Peyer's patch (tissue), 4 donors: Measurements from ENCODE around the gene KIF21A. TPM values are rescaled to one million over a fixed set of nuclear protein-coding genes. Genes with fewer than 3 reads are reported as not detected.

Experiments used
- DNase-seq, 3 donors: peaks; one replicate each; pipeline ENCODE4 v3.0.0-alpha.2; 2017 to 2019
- H3K27ac ChIP-seq, 4 donors: fragments of 200-600 bp; sonication (generic); one replicate each; pipeline ENCODE4 v1.5.1; 2016 to 2019
- H3K27me3 ChIP-seq, 2 donors: fragments of 200-600 bp; sonication (generic); one replicate each; pipeline ENCODE4 v1.5.1; 2019
- H3K36me3 ChIP-seq, 3 donors: fragments of 200-600 bp; sonication (generic); one replicate each; pipeline ENCODE4 v1.5.1; 2016 to 2019
- H3K4me1 ChIP-seq, 4 donors: fragments of 200-600 bp; sonication (generic); one replicate each; pipeline ENCODE4 v1.5.1; 2016 to 2019
- H3K4me3 ChIP-seq, 4 donors: fragments of 200-600 bp; sonication (generic); 1 replicate in 3 of 4; 2 replicates in 1 of 4; pipeline ENCODE4 v1.5.1; 2016 to 2019; ENCODE audit warnings: mild to moderate bottlenecking in 1 of 4
- H3K9me3 ChIP-seq, 4 donors: fragments of 200-600 bp; sonication (generic); one replicate each; pipeline ENCODE4 v1.5.1; 2016 to 2019; ENCODE audit warnings: mild to moderate bottlenecking in 1 of 4
- POLR2A ChIP-seq, 2 donors: fragments of 450-650 bp; IDR thresholded peaks; one replicate each; pipeline ENCODE4 v1.5.1; 2017; ENCODE audit warnings: antibody characterized with exemption in 2 of 2, mild to moderate bottlenecking in 2 of 2, moderate library complexity in 2 of 2
- total RNA-seq, 4 donors: library from RNA; depleted of rRNA; stranded (reverse); fragments of >200 nt; gene quantifications; one replicate each; pipeline ENCODE4 v1.1.0, GENCODE V29; 2016
- TF ChIP-seq, protein P1 (sequence below), 6 experiments: fragments of 450-650 bp in 4 of 6; fragments of 200-600 bp in 2 of 6; sonication (generic) in 1 of 6; IDR thresholded peaks; one replicate each; pipeline ENCODE4 v1.5.1; 2017 to 2019; ENCODE audit warnings: antibody characterized with exemption in 6 of 6, mild to moderate bottlenecking in 3 of 6, moderate library complexity in 1 of 6

KIF21A gene
- total RNA-seq, 4 donors from 2014 or later: 14.7 to 41.3 (median 27.0) TPM

DNA sequence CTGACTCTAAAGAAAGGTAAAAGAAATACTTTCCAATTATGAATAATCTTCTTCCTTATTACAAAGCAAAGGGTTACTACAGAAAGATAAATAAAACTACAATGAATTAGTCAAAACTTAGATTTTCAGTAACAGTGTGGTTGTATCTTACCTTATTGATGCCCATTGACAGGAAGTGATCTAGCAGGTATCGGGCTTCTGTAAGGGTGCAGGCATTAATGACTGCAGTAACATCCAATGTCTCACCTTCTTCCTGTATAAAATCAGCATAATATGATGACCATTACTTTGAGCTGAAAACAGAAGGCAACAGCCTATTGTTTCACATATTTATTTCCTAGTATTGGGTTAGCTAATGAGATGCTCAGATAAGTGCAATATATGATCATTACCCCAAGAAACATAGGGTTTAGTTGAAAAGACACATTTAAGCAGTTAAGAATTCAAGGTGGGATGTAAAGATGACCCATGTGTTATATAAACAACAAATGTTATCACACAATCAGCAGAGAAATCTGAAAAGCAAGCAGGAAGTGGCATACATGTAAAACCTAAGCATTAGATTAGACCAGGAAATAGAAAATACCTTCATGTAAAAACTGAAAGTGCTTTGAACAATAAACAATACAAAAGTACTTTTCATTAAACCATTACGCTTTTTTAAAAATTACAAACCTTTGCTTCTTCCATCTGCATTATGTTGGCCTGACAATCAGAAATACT is 111.2 kb downstream of the KIF21A start:
- H3K36me3 ChIP-seq: peaks cover 0 to 19% (median 0%) of the 10 kb centered on the region in 3 donors
- DNase-seq: no peak
- H3K27ac ChIP-seq: no peak overlapping the region
- no peaks in the 10 kb centered on the region for H3K4me1 ChIP-seq
- no peaks in the 10 kb centered on the region for H3K27me3 ChIP-seq
- H3K9me3 ChIP-seq: no peaks in the 10 kb centered on the region
- H3K4me3 ChIP-seq: no peak overlapping the region
- TF ChIP-seq, protein P1, sequence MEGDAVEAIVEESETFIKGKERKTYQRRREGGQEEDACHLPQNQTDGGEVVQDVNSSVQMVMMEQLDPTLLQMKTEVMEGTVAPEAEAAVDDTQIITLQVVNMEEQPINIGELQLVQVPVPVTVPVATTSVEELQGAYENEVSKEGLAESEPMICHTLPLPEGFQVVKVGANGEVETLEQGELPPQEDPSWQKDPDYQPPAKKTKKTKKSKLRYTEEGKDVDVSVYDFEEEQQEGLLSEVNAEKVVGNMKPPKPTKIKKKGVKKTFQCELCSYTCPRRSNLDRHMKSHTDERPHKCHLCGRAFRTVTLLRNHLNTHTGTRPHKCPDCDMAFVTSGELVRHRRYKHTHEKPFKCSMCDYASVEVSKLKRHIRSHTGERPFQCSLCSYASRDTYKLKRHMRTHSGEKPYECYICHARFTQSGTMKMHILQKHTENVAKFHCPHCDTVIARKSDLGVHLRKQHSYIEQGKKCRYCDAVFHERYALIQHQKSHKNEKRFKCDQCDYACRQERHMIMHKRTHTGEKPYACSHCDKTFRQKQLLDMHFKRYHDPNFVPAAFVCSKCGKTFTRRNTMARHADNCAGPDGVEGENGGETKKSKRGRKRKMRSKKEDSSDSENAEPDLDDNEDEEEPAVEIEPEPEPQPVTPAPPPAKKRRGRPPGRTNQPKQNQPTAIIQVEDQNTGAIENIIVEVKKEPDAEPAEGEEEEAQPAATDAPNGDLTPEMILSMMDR (IDR thresholded peaks at IDR 0.05): no peak
- no peak for TF ChIP-seq POLR2A (IDR thresholded peaks at IDR 0.05)

DNA sequence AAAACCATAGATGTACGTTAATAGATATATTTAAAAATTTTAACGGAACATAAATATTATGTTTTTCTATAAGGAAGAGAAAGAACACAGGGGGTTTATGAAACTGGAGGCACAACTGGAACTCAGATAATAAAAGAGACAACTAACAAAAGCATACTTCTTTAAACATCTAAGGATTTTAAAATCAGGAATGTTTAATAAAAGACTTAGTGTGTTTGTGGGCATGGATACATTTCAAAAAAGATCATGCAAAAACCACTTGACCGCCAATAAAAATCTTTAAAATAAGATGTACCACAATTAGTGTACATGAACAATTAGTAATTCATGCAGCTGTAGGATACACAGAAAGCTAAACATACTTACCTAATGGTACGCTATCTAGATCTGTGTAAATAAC is 113.0 kb downstream of the KIF21A start:
- Histone ChIP-seq H3K4me1 (no peaks in the 10 kb centered on the region), H3K27me3 (no peaks in the 10 kb centered on the region), H3K27ac (no peak overlapping the region), H3K9me3 (no peaks in the 10 kb centered on the region), H3K36me3 (peaks cover 0 to 19% (median 0%) of the 10 kb centered on the region in 3 donors), H3K4me3 (no peak overlapping the region)
- TF ChIP-seq, protein P1 (IDR thresholded peaks at IDR 0.05): no peak
- no peak for TF ChIP-seq POLR2A (IDR thresholded peaks at IDR 0.05)
- DNase-seq: no peak

DNA sequence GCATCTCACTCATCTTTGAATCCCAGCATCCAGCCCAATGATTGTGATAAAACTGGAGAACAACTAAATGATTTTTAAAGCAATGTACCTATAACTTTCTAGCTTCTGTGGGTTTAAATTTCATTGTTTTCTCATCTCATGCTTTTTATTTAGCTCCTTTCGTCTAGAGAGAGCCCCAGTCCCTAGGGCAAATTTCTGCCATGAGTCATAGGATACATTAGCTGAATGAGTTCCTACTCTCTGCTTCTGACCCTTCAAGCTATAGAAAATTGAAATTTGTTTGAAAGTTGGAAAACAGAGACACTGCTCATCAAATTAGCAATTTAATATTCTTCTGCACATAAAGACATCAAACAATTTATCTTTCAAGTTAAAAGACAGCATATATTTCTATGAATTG is 113.9 kb downstream of the KIF21A start:
- H3K9me3 ChIP-seq: no peaks in the 10 kb centered on the region

DNA sequence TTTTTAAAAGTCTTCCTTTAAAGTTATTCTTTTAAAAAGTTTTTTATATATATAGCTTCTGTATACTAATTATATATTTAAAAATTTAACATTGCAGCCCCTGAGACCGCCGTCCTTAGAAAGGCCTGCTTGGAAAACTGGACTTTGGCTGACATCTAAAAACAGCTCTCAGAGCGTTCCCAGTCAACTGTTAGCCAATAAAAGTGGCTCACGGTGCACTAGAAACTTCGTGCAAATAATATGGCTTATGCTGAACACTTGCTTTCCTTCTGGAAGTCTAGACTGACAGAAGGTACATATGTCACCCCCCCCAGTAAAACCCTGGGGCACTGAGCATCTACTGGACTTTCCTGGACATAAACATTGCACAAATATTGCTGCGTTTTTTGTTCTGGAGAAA is 115.0 kb downstream of the KIF21A start:
- H3K27ac ChIP-seq: no peak overlapping the region
- no peaks in the 10 kb centered on the region for H3K27me3 ChIP-seq
- TF ChIP-seq POLR2A (IDR thresholded peaks at IDR 0.05): no peak
- TF ChIP-seq, protein P1 (IDR thresholded peaks at IDR 0.05): no peak
- no peak for DNase-seq
- no peak overlapping the region for H3K4me3 ChIP-seq
- H3K4me1 ChIP-seq: no peaks in the 10 kb centered on the region
- no peaks in the 10 kb centered on the region for H3K9me3 ChIP-seq
- peaks cover 0 to 17% (median 0%) of the 10 kb centered on the region in 3 donors for H3K36me3 ChIP-seq

More for the DNA sequence above, 113.9 kb downstream of the KIF21A start:
- DNase-seq: no peak
- TF ChIP-seq, protein P1 (IDR thresholded peaks at IDR 0.05): no peak
- TF ChIP-seq POLR2A (IDR thresholded peaks at IDR 0.05): no peak
- Histone ChIP-seq H3K27me3 (no peaks in the 10 kb centered on the region), H3K4me1 (no peaks in the 10 kb centered on the region), H3K36me3 (peaks cover 0 to 19% (median 0%) of the 10 kb centered on the region in 3 donors), H3K27ac (no peak overlapping the region), H3K4me3 (no peak overlapping the region)

DNA sequence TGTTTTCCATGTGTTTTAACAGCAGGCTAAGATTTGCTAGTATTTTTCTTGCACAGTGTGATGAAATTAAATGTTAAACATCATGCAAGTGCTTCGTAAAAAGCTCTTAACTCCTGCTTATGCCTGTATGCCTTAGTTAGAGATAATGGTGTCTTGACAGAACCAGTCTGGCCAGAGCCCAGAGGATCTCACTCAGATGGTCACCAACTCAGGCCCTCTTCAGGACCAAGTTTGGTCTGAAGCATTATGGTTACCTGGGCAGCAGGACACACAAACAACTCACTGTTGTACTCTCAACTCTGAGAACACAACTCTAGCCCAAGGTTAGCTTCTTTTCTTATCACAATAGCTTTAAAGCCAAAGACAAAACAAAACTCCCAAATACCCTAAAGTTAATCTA is 115.4 kb downstream of the KIF21A start:
- no peak overlapping the region for H3K27ac ChIP-seq

More for the DNA sequence above, 115.4 kb downstream of the KIF21A start:
- no peak overlapping the region for H3K4me3 ChIP-seq
- peaks cover 0 to 13% (median 0%) of the 10 kb centered on the region in 3 donors for H3K36me3 ChIP-seq
- no peaks in the 10 kb centered on the region for H3K4me1 ChIP-seq
- TF ChIP-seq POLR2A (IDR thresholded peaks at IDR 0.05): no peak
- TF ChIP-seq, protein P1 (IDR thresholded peaks at IDR 0.05): no peak
- no peak for DNase-seq
- H3K9me3 ChIP-seq: no peaks in the 10 kb centered on the region
- H3K27me3 ChIP-seq: no peaks in the 10 kb centered on the region
